Activated T-cell treated with anti-CD3 and anti-CD28 coated beads for 1 hour (primary cell): ENCODE results near the gene ZSCAN22.
A peak's percentile ranks its signal among the peaks of the same experiment; 100 is the strongest.
"Not testable (repeated sequence)": the region's sequence is repeated elsewhere in the genome, so short reads cannot be mapped to it uniquely, and the experiment has no call there.

Experiments
- DNase-seq: peaks from one replicate; pipeline ENCODE4 v3.0.0-alpha.2; 2020; ENCODE audit warnings: low read depth

Gene ZSCAN22

GRCh38 chr19:58326914-58327726, at the start of gene ZSCAN22:
TSS of gene ZSCAN22 (plus strand) at chr19:58326994. CDS start at chr19:58334803, 7,809 bp downstream.
- peak; percentile 83 for DNase-seq

GRCh38 chr19:58277197-58277596, 49.6 kb upstream of the ZSCAN22 start:
- DNase-seq, result no peak

- DNase-seq, result no peak
Observed at GRCh38 chr19:58277748-58278540, 48.9 kb upstream of the ZSCAN22 start.

GRCh38 chr19:58278541-58279041, 48.2 kb upstream of the ZSCAN22 start, which contains the start of gene ZNF8:
TSS of gene ZNF8 (plus strand) at chr19:58278955. CDS start at chr19:58279082, 127 bp downstream.
- peak; percentile 94 for DNase-seq

GRCh38 chr19:58279042-58279924, 47.5 kb upstream of the ZSCAN22 start:
- peak; percentile 23 for DNase-seq

GRCh38 chr19:58279925-58280316, 46.9 kb upstream of the ZSCAN22 start:
- no peak for DNase-seq

- DNase-seq, result no peak
Observed at GRCh38 chr19:58284199-58284598, 42.6 kb upstream of the ZSCAN22 start.

- no peak for DNase-seq
Observed at GRCh38 chr19:58291943-58292342, 34.9 kb upstream of the ZSCAN22 start.

GRCh38 chr19:58294743-58295374, 31.9 kb upstream of the ZSCAN22 start:
- DNase-seq, result no peak

- DNase-seq, result no peak
Observed at GRCh38 chr19:58296104-58296503, 30.7 kb upstream of the ZSCAN22 start.

GRCh38 chr19:58300620-58301019, 26.2 kb upstream of the ZSCAN22 start:
- DNase-seq, result no peak

GRCh38 chr19:58304255-58304654, 22.5 kb upstream of the ZSCAN22 start:
- no peak for DNase-seq

- no peak for DNase-seq
Observed at GRCh38 chr19:58304748-58305064, 22.1 kb upstream of the ZSCAN22 start.

GRCh38 chr19:58305065-58305931, 21.5 kb upstream of the ZSCAN22 start, which contains the start of gene ERVK3-1:
TSS of gene ERVK3-1 (plus strand) at chr19:58305377. CDS start at chr19:58312169, 6,792 bp downstream.
- DNase-seq, result peak; percentile 85

GRCh38 chr19:58305932-58306323, 20.9 kb upstream of the ZSCAN22 start:
- DNase-seq, result no peak

- no peak for DNase-seq
Observed at GRCh38 chr19:58307736-58308135, 19.1 kb upstream of the ZSCAN22 start.

GRCh38 chr19:58310685-58311084, 16.1 kb upstream of the ZSCAN22 start:
- DNase-seq, result not testable (repeated sequence)

- DNase-seq, result no peak
Observed at GRCh38 chr19:58311345-58311865, 15.4 kb upstream of the ZSCAN22 start.

GRCh38 chr19:58315580-58315979, 11.2 kb upstream of the ZSCAN22 start:
- DNase-seq, result no peak

- DNase-seq, result no peak
Observed at GRCh38 chr19:58317476-58318072, 9.2 kb upstream of the ZSCAN22 start.
